HG03159 (cell line): ENCODE measurements around the gene SLC13A3.

ENCODE experiments used
- ATAC-seq: cut with Tn5 transposase; IDR thresholded peaks from one replicate; pipeline ENCODE4 v1.9.1; 2021; ENCODE audit warnings: mild to moderate bottlenecking, moderate library complexity; ENCODE audit not compliant: unreplicated experiment

SLC13A3 gene

DNA sequence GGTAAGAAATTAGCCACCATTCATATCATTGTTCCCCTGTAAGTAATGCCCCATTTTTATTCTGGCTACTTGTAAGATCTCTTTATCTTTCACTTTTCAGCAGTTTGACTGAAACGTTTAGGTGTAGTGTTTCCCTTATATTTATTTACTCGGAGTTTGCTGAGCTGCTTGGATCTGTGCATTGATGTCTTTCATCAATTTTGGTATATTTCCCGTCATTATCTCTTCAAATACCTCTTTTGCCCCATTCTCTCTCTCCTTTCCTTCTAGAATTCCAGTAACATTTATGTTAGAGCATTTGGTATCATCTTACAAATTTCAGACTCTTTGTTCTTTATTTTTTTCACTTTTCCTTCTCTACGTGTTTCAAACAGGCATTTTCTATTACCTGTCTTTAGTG, 9.2 kb upstream of the SLC13A3 start:
- ATAC-seq, result no peak

DNA sequence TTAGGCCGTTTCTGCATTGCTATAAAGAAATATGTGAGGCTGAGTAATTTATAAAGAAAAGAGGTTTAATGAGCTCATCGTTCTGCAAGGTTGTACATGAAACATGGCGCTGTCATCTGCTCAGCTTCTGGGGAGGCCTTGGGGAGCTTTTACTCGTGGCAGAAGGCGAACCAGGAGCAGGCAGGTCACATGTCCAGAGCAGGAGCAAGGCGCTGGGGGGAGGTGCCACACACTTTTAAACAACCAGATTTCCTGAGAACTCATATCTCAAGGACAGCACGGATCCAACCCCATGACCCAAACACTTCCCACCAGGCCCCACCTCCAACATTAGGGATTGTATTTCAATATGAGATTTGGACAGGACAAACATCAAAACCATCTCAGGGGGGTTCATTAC, 6.4 kb upstream of the SLC13A3 start:
- ATAC-seq, result no peak

DNA sequence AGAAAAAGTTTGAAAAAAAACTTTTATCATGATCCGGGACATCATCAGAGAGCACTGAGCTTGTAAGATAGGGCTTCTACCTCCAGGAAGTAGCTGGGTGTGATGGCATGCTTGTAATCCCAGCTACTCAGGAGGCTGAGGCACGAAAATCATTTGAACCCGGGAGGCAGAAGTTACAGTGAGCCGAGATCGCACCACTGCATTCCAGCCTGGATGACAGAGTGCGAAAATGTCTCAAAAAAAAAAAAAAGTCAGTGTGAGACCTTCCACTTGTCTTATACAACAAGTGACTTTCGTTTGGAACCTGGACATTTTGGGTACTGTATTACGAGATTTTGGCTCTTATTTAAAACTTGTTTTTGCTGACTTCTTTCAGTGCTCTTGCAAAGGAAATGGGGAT, 5.9 kb upstream of the SLC13A3 start:
- no peak for ATAC-seq

DNA sequence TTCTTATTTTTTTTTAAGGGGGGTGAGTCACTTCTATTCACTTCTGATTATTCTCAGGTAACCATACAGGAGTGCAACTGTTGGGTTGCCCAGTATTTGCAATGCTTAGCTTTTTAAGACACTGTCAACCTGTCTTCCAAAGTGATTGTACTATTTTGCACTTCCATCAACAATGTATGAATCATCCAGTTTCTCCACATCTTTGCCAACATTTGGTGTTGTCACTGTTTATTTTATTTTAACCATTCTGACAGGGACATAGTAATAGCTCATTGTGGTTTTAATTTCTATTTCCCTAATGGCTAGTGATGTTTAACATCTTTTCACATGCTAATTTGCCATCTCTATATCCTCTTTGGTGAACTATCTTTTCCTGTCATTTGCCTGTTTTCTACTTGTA, 1.4 kb upstream of the SLC13A3 start:
- ATAC-seq, result no peak

DNA sequence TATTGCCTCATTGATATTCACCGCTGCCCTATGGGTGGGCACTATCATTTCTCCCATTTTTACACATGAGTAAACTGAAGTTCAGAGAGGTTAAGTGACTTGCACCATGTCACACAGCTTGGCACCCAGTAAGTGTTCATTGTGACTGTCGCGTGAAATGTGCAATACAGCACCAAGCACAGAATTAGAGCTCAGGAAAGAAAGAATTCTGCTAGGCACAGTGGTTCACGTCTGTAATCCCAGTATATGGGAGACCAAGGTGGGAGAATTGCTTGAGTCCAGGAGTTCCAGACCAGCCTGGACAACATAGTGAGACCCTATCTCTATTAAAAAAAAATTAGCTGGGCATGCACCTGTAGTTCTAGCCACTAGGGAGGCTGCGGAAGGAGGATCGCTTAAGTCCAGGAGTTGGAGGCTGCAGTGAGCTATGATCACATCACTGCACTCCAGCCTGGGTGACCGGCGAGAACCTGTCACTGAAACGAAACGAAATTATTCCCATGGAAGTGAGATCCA, 626 bp downstream of the SLC13A3 start:
- no peak for ATAC-seq

DNA sequence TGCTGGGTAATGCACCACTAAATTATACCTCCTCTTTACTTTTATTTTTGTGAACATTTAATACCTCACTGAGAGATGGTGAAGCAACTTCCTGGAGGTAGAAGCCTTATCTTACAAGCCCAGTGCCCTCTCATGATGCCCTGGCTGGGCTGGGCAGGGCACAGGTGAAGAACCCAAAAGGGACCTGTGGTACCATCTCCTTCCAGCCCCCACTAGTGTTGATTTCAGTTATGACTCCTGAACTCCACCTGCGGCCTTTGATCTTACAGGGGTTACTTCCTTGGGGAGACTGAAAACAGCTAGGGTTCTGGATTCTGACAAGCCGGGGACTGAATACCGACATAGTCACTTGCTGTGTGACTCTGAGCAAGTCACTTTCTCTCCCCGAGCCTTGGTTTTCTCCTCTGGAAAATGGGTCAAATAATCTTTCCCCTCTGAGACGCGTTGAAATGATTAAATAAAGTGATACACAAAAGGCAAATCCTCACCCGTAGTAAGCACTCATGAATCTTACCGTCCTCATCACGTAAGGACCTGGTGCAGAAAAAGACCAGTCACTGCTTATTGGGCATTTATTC, 1.2 kb downstream of the SLC13A3 start:
- no peak for ATAC-seq

DNA sequence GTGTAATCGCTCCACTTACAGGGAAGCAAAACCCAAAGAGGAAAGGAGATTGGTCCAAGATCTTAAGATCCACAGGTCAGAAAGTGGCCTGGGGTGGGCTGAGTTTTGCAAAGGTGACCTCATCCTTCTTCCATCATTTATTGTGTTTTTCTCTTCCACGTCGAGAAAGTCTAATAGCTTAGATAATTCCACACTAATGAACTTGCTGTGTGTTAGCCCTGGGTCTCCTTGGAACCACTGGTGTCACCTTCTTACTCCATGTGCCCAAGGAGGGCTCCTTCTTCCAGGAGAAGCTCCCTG, 1.7 kb downstream of the SLC13A3 start:
- no peak for ATAC-seq

DNA sequence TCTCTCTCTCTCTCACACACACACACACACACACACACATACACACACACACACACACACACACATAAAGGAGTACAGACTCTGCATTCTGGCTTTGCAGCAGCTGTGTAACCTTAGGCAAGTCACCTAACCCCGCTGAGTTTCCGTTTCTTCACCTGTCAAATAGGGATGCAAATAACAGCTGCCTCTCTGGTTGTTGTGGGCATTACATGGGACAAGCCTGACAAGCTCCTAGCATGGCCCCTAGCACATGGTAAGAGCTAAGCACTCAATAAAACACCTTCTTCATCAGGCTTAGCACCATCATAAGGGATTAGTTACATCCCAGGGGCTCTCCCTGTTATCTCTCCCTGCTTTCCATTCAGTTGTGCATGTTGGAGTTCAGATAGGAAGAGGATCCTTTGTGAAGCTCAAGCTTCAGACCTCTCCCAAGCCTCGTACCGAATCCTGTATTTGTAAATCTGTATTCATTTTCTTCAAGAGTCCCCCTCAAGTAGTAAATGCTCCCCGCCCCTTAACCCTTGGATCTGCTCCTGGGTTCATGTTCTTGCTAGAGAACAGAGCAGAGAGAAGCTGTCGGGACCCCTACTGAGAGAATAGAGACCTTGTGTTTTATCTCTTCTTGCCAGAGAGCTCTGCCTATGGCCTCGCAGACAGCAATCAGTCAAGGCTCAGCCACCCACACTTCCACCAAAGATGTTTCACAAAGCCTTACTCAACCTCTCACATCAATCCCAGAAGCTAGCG, 2.2 kb downstream of the SLC13A3 start:
- ATAC-seq, result no peak

DNA sequence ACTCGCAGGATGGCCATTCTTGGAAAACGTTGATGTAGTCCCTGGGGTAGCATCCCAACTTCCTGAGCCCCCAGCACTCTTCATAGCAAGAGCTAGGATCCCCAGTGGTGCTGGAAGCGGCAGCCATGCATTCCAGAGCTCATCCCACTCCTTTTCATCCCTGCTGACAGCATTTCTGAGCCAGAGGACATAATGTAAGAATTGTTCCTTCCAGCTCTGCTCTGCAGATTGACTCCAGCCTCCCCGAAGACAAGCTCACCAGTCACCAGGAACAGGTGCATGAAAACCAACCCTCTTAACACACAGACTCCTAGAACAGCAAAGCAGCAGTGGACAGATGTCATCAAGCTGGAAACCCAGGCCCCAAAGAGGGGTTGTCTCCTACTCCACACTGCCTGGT, 3.8 kb downstream of the SLC13A3 start:
- no peak for ATAC-seq

DNA sequence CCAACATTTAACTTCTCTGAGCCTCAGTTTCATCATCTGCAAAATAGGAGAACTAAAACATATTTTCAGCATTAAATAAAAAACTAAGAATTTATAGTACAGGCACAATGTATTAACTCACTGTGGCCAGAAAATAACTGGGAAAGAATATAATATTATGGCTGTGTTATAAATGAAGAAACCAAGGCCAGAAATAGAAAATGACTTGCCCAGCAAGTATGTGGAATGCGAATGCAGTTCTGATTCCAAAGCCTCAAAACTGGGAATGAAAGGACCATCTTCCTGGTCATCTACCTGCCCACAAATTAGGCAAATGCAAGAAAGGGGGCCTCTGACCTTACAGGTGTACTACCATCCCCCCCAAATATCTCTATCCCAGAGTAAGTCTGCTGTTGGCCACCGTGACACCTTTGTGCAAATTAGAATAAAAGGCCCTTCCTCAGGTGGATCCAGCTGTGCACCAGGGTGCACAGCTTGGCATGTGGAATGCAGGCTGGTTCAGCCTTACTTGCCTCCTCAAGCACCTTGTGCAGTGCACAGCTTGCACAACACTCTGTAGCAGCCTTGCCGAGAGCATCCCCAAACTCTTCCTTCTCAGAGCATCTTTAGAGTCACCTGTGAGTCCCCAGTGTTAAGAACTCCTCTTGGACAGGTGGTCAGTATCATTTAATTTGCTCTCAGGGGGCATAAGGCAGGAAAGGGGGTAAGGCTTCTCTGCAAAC, 4.4 kb downstream of the SLC13A3 start:
- no peak for ATAC-seq

DNA sequence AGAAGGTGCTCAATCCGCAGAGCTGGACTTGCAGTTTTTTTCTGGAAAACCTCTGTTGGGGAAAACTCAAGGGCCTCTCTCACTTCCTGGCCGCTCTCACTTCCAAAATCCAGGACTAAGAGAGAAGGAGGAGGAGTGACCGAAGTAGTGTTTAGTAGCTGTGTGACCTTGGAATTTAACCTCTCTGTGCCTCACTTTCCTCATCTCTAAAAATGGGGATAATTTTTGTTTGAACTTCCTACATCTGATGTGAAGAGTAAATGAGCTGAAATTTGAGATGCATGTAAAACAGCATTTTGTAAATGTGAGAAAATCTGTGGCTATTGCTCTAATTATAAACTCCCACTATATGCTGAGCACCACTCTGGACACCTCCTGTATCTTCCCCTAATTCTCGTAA, 5.1 kb downstream of the SLC13A3 start:
- no peak for ATAC-seq

DNA sequence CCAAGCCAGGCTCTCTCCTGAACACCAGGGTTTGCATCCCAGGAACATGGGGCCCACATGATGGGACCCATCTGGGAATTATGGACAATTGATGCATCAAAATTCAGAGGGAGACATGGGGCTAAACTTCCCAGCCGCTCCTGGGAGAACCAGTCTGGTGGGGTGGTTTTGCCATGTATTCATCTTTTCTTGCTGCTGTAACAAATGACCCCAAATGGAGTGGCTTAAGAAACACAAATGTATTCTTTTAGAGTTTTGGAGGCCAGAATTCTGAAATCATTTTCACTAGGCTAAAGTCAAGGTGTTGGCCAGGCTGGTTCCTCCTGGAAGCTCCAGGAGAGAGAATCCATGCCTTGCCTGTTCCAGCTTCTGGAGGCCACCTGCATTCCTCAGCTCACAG, 6.5 kb downstream of the SLC13A3 start:
- ATAC-seq, result no peak

DNA sequence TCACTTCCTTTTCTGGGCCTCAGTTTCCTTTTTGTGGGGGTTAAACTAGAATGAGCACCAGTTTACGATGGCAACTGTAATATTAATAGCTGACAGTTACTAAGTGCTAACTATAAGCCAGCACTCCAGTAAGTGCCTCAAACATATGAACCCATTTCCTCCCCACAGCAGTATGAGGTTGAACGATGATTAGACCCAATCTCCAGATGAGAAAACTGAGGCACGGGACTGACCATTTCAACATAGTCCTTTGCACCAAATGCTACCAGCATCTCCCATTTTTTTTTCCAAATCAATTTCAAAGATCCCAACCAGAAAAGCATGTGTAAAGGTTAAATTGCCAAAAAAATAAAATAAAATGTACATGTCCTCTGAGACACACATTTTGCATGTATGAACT, 7.1 kb downstream of the SLC13A3 start:
- ATAC-seq, result no peak

DNA sequence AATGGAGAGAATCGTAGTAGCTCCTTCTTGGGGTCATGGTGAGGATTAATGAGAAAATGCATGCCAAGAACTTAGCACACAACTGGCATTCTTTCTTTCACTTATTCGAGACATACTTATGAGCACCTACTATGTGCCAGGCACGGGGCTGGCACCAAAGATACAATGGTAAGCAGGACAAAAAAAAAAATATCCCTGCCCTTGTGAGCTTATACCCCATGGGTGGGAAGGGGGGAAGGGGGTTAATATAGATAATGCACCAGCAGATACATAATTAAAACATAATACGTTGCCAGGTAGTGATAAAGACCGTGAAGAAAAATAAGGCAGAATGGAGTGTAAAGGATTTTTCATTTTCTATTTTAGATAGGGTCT, 8.3 kb downstream of the SLC13A3 start:
- ATAC-seq, result no peak

DNA sequence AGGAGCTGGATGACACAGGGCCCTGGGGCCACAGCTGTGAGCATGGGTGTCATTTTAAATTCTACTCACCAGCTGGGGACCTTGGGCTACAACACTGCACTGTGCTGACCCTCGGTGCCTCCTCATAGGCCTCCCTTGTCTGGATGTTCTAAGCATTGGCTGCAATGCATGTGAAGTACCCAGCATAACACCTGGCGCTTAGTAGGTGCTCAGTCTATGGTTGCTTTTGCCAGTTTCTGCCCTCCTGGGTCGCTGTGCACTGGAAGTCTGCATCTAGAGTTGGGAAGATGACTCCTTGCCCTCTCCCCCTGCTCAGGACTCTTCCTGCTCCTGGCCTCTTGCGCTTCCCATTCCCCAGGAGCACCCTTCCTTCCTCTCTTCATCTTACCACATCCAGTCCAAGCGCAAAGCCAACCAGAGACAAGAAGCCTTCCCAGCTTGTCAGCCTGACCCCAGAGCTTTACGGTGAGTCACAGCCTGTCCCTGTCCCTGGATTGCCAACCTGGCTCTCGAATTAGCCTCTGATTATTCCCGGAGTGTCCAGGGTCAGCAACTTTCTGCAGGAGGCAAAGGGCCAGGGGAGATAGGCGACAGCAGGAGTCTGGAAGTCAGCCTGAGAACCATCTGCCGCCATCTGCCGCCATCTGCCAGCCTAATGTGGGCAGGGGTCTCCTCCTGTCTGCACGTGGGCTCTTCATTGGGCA, 8.8 kb downstream of the SLC13A3 start:
- ATAC-seq, result no peak

DNA sequence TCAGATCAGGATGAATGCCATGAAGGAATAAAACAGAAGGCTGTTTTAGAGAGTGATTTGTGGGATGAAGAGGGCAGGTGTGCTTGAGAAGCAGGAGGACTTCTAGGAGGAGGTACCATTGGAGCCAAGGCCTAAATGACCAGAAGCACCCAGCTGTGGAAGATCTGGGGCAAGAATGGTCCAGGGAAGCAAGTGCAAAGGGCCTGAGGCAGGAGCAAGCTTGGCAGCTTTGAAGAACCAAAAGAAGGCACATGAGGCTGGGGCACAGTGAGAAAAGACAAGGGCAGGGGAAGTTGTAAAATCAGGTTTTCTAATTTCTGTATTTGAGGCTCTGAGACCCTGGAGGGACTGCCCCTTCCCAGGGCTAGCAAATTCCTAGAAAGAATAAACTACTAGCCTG, 9.8 kb downstream of the SLC13A3 start:
- ATAC-seq, result no peak

DNA sequence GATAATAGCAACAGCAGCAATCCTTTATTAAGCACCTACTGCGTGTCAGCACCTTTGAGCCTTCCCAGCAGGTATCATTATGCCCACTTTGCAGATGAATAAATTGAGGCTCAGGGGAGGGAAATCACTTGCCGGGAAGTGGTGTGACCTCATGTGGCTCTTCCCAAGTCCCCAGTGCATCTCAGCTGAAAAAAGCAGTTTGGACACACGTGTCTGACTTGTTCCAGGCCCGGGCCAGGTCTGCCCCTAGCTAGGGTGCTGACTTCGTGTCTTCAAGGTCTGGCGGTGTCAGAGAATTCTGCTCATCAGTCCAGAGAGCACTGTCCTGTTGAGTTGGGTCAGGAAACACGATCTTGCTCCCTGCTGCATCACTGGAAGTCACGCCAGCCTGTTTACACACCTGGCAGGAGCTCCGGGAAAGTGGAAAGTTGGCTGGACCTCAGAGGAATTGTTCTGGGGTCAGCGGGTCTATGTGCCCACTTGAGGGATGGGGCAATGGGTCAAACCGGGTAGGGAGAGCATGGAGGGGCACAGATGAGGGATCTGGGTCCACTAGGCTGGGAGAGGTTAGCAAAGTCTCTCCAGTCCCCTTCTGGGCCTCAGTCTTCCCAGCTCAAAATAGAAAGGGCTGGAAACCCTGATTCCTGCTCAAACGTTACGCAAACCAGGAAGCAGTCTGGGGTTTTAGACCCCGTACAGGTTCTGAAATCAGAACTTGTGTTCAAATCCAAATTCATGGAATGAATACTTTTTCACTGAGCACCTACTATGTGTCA, 10.5 kb downstream of the SLC13A3 start:
- no peak for ATAC-seq

DNA sequence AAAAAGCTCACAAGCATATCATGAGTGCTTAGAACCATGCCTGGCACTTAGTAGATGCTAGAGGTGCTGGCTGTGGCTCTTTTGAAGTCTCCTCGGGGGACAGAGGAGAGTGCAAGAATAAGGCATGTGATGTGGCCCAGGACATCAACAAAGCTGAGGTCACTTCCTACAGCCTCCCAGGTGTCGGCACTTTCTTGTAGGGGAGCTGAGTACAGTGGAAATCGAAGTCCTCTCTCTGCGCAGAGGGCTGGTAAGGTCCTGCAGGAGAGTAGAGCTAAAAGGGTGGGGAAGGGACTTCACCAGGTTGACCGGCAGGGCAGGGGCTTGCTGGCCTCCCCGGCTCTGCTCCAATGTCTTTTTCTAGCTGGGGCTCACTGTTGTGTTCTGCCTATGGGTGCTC, 11.2 kb downstream of the SLC13A3 start:
- ATAC-seq, result no peak

DNA sequence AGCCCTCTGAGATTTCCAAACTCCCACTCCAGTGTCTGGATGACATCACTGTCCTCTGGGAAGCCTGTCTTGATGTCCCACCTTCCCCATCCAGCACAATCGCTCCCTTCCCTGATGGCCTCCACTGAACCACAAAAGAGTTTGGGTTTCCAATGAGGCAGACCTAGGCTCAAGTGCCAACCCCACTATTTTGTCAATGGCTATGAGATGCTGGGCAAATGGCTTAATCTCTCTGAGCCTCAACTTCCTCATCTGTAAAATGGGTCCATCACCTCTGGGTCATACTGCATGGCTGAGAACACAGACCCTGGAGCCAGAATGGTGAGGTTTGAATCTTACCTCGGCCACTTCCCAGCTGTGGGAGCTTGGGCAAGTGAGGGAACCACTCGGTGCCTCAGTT, 11.7 kb downstream of the SLC13A3 start:
- ATAC-seq, result no peak

DNA sequence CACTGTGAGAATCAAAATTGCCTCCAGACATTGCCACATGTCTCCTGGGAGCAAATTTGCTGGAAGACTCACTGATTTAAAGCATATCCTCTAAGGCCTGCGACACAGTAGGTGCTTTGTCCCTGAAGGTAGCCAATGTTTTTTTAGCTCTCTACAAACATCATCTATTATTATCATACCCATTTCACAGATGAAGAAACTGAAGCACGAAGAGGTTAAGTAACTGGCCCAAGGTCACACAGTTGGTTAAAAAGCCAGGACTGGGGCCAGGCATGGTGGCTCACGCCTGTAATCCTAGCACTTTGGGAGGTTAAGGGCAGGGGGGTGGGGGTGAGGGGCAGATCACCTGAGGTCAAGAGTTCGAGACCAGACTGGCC, 12.4 kb downstream of the SLC13A3 start:
- no peak for ATAC-seq
